ENCODE data around the gene ARL4D.

DNA sequence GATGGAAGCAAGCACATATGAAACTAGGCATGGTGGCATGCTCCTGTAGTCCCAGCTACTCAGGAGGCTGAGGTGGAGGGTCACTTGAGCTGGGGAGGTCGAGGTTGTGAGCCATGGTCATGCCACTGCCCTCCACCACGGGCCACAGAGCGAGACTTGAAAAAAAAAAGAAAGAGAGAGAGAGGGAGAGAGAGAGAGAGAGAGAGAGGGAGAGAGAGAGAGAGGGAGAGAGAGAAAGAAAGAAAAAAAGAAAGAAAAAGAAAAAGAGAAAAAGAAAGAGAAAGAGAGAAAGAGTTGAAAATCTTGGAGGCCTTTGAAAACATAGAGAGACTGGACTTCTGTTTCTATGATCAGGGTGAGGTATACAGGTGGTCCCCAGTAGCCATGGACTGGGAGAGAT, 15.4 kb upstream of the ARL4D start:
- TF ChIP-seq, protein P1, sequence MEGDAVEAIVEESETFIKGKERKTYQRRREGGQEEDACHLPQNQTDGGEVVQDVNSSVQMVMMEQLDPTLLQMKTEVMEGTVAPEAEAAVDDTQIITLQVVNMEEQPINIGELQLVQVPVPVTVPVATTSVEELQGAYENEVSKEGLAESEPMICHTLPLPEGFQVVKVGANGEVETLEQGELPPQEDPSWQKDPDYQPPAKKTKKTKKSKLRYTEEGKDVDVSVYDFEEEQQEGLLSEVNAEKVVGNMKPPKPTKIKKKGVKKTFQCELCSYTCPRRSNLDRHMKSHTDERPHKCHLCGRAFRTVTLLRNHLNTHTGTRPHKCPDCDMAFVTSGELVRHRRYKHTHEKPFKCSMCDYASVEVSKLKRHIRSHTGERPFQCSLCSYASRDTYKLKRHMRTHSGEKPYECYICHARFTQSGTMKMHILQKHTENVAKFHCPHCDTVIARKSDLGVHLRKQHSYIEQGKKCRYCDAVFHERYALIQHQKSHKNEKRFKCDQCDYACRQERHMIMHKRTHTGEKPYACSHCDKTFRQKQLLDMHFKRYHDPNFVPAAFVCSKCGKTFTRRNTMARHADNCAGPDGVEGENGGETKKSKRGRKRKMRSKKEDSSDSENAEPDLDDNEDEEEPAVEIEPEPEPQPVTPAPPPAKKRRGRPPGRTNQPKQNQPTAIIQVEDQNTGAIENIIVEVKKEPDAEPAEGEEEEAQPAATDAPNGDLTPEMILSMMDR (IDR thresholded peaks at IDR 0.05), result no peak
- no peak for TF ChIP-seq POLR2A (IDR thresholded peaks at IDR 0.05)
